CD4-positive, alpha-beta T cell (primary cell): ENCODE data around the gene KPNA6. TPM values are rescaled to one million over a fixed set of nuclear protein-coding genes. Genes with fewer than 3 reads are reported as not detected.

Source experiments
- ATAC-seq: fragments of 200-7000 bp; cut with Tn5 transposase; one replicate; pipeline ENCODE4 v1.10.0; 2022; ENCODE audit warnings: mild to moderate bottlenecking; ENCODE audit not compliant: poor library complexity
- CTCF ChIA-PET: fragments of 350-600 bp; sonication (Branson Sonifier 250); formaldehyde crosslinking; loops from one replicate; lab custom pipeline; 2021; ENCODE audit warnings: antibody characterized with exemption, inconsistent platforms; lab: Charles Lee
- POLR2A ChIA-PET: fragments of 350-600 bp; sonication (Branson Sonifier 250); formaldehyde crosslinking; loops from one replicate; lab custom pipeline; 2021; ENCODE audit warnings: antibody characterized with exemption, inconsistent platforms; lab: Charles Lee
- DNase-seq, 14 experiments: peaks; one replicate each; pipeline ENCODE4 v3.0.0-alpha.2; 2013 to 2020; ENCODE audit warnings: mixed read lengths in 2 of 14
- H3K27ac ChIP-seq, 2 donors: one replicate each; pipeline versions ENCODE4 v1.5.1 to v1.7.0; 2013; ENCODE audit warnings: low read length in 2 of 2, low read depth in 1 of 2, mild to moderate bottlenecking in 1 of 2
- H3K27me3 ChIP-seq, 2 experiments: 1 replicate in 1 of 2; 2 replicates in 1 of 2; pipeline versions ENCODE4 v1.6.1 to v1.7.0; 2013; ENCODE audit warnings: low read length in 2 of 2, control low read depth in 1 of 2, mild to moderate bottlenecking in 1 of 2, moderate library complexity in 1 of 2; ENCODE audit not compliant: insufficient read depth in 2 of 2, control insufficient read depth in 1 of 2
- H3K36me3 ChIP-seq: one replicate; pipeline ENCODE4 v1.6.1; 2013; ENCODE audit warnings: low read length, control low read depth; ENCODE audit not compliant: insufficient read depth
- H3K4me1 ChIP-seq: one replicate; pipeline ENCODE4 v1.6.1; 2013; ENCODE audit warnings: low read length, control low read depth; ENCODE audit not compliant: insufficient read depth
- H3K4me3 ChIP-seq: one replicate; pipeline ENCODE4 v1.5.1; 2013; ENCODE audit warnings: mild to moderate bottlenecking, low read length, moderate library complexity
- H3K9me3 ChIP-seq, 2 experiments: 1 replicate in 1 of 2; 2 replicates in 1 of 2; pipeline versions ENCODE4 v1.6.1 to v1.7.0; 2013; ENCODE audit warnings: low read length in 2 of 2, mild to moderate bottlenecking in 2 of 2, control low read depth in 1 of 2, moderate library complexity in 1 of 2; ENCODE audit not compliant: control insufficient read depth in 1 of 2, insufficient read depth in 1 of 2
- H3K27ac Mint-ChIP-seq: one replicate; pipeline ENCODE4 v1.8.0; 2020; ENCODE audit warnings: mixed read lengths
- H3K27me3 Mint-ChIP-seq: one replicate; pipeline ENCODE4 v1.8.0; 2021; ENCODE audit warnings: mixed read lengths
- H3K36me3 Mint-ChIP-seq: one replicate; pipeline ENCODE4 v1.8.0; 2021; ENCODE audit warnings: low read depth, mixed read lengths
- H3K4me1 Mint-ChIP-seq: one replicate; pipeline ENCODE4 v1.8.0; 2021; ENCODE audit warnings: low read depth, mixed read lengths
- H3K4me3 Mint-ChIP-seq: one replicate; pipeline ENCODE4 v1.8.0; 2020; ENCODE audit warnings: mild to moderate bottlenecking, mixed read lengths
- H3K9me3 Mint-ChIP-seq: one replicate; pipeline ENCODE4 v1.8.0; 2020; ENCODE audit warnings: mixed read lengths
- CTCF ChIP-seq: fragments of 200-600 bp; IDR thresholded peaks from one replicate; pipeline ENCODE4 v1.8.0; 2022; ENCODE audit warnings: antibody characterized with exemption, mild to moderate bottlenecking
- intact Hi-C, 2 experiments: fragments of 100-400 bp; cut with DNase I in 1 of 2; cut with micrococcal nuclease in 1 of 2; formaldehyde crosslinking; loops; one replicate each; pipeline versions ENCODE4 v1.15.1 to v1.9.0; 2023 to 2025; cut with DNase I, micrococcal nuclease
- total RNA-seq, 174 experiments: library from RNA in 2 of 174; stranded (reverse) in 2 of 174; gene quantifications; one replicate each; pipeline ENCODE4 v1.2.3 and lab custom pipeline; 2021 to 2026

Gene KPNA6
- total RNA-seq, 2 experiments from 2014 or later, result 47.1 to 47.8 TPM

GRCh38 chr1:32186077-32186476 lies 78.2 kb downstream of the KPNA6 start:
- TF ChIP-seq CTCF, result no peak
- CTCF ChIA-PET, result no interaction called here
- no peaks in the 10 kb centered on the region for H3K27me3 ChIP-seq
- H3K4me3 Mint-ChIP-seq, result no peak overlapping the region
- intact Hi-C loops, result no loop called here
- peaks cover 67% of the 10 kb centered on the region for H3K36me3 ChIP-seq
- no peak overlapping the region for H3K27ac Mint-ChIP-seq
- H3K36me3 Mint-ChIP-seq, result peaks cover 83% of the 10 kb centered on the region
- no peaks in the 10 kb centered on the region for H3K9me3 ChIP-seq
- H3K4me1 Mint-ChIP-seq, result peaks cover 39% of the 10 kb centered on the region
- ATAC-seq (no peak), DNase-seq (no peak)
- H3K9me3 Mint-ChIP-seq, result no peaks in the 10 kb centered on the region
- no peak overlapping the region for H3K4me3 ChIP-seq
- H3K27me3 Mint-ChIP-seq, result no peaks in the 10 kb centered on the region
- POLR2A ChIA-PET, result no interaction called here
- H3K4me1 ChIP-seq, result peaks cover 26% of the 10 kb centered on the region
- H3K27ac ChIP-seq, result no peak overlapping the region

GRCh38 chr1:32186491-32186890 lies 78.6 kb downstream of the KPNA6 start:
- peaks cover 71% of the 10 kb centered on the region for H3K36me3 ChIP-seq
- Mint-ChIP-seq H3K27me3 (no peaks in the 10 kb centered on the region), H3K4me3 (no peak overlapping the region), H3K4me1 (peaks cover 34% of the 10 kb centered on the region), H3K36me3 (peaks cover 83% of the 10 kb centered on the region), H3K27ac (no peak overlapping the region), H3K9me3 (no peaks in the 10 kb centered on the region)
- H3K27ac ChIP-seq, result no peak overlapping the region
- ATAC-seq (no peak), DNase-seq (no peak)
- ChIA-PET POLR2A (no interaction called here), CTCF (no interaction called here)
- H3K27me3 ChIP-seq, result no peaks in the 10 kb centered on the region
- H3K4me3 ChIP-seq, result no peak overlapping the region
- no peak for TF ChIP-seq CTCF
- intact Hi-C loops, result no loop called here
- H3K4me1 ChIP-seq, result peaks cover 22% of the 10 kb centered on the region
- H3K9me3 ChIP-seq, result no peaks in the 10 kb centered on the region

GRCh38 chr1:32187850-32188249 lies 80.0 kb downstream of the KPNA6 start:
- Histone ChIP-seq H3K4me1 (peaks cover 13% of the 10 kb centered on the region), H3K27me3 (no peaks in the 10 kb centered on the region), H3K27ac (no peak overlapping the region), H3K36me3 (peaks cover 85% of the 10 kb centered on the region), H3K9me3 (no peaks in the 10 kb centered on the region), H3K4me3 (no peak overlapping the region)
- POLR2A ChIA-PET, result interaction anchor here (0.6 kb wide), 1 partner anchor 10 kb away, joined by 3 read pairs; no protein-coding TSS in a partner anchor
- ATAC-seq (no peak), DNase-seq (no peak)
- Mint-ChIP-seq H3K27ac (no peak overlapping the region), H3K4me1 (peaks cover 23% of the 10 kb centered on the region), H3K4me3 (no peak overlapping the region), H3K9me3 (no peaks in the 10 kb centered on the region), H3K27me3 (no peaks in the 10 kb centered on the region), H3K36me3 (peaks cover 85% of the 10 kb centered on the region)
- no peak for TF ChIP-seq CTCF
- CTCF ChIA-PET, result no interaction called here
- intact Hi-C loops, result no loop called here
